ES-I3 (cell line): Measurements from ENCODE around the gene PSMG1.

Source experiments
- H3K36me3 ChIP-seq: 2 replicates; pipeline ENCODE4 v1.6.1; 2013; ENCODE audit warnings: mild to moderate bottlenecking, low read length, control low read depth, moderate library complexity; ENCODE audit not compliant: insufficient read depth
- H3K4me1 ChIP-seq: 2 replicates; pipeline ENCODE4 v1.6.1; 2013; ENCODE audit warnings: mild to moderate bottlenecking, control low read depth, low read length; ENCODE audit not compliant: insufficient read depth
- H3K9ac ChIP-seq: 2 replicates; pipeline ENCODE4 v1.6.1; 2013; ENCODE audit warnings: low read depth, mild to moderate bottlenecking, low read length, moderate library complexity
- H3K9me3 ChIP-seq: 2 replicates; pipeline ENCODE4 v1.6.1; 2013; ENCODE audit warnings: mild to moderate bottlenecking, low read length, moderate library complexity; ENCODE audit not compliant: control insufficient read depth, insufficient read depth

Gene PSMG1

GRCh38 chr21:39134288-39134810 is 48.9 kb downstream of the PSMG1 start:
- Histone ChIP-seq H3K36me3 (no peaks in the 10 kb centered on the region), H3K9ac (no peak overlapping the region), H3K9me3 (peaks cover 8% of the 10 kb centered on the region; the same call in 1 of the 2 replicates), H3K4me1 (peaks cover 8% of the 10 kb centered on the region; the same call in 1 of the 2 replicates)

- Histone ChIP-seq H3K9me3 (peaks cover 8% of the 10 kb centered on the region; the same call in 1 of the 2 replicates), H3K4me1 (peaks cover 1% of the 10 kb centered on the region; the same call in 1 of the 2 replicates), H3K9ac (no peak overlapping the region), H3K36me3 (no peaks in the 10 kb centered on the region)
These were observed 51.0 kb downstream of the PSMG1 start for GRCh38 chr21:39132248-39132647.

- Histone ChIP-seq H3K4me1 (no peaks in the 10 kb centered on the region), H3K9me3 (peaks cover 8% of the 10 kb centered on the region; the same call in 1 of the 2 replicates), H3K9ac (no peak overlapping the region), H3K36me3 (no peaks in the 10 kb centered on the region)
These were observed 51.5 kb downstream of the PSMG1 start for GRCh38 chr21:39131791-39132190.

DNA sequence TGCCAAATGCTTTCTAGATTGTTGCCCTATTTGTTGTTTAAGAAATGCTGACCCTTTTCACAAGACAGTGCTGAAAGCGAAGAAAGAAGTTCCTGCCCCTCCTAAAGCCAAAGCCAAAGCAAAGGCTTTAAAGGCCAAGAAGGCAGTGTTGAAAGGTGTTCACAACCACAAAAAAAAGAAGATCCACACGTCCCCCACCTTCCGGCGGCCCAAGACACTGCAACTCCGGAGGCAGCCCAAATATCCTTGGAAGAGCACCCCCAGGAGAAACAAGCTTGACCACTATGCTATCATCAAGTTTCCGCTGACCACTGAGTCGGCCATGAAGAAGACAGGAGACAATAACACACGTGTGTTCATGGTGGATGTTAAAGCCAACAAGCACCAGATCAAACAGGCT is 55.7 kb downstream of the PSMG1 start:
- no peaks in the 10 kb centered on the region for H3K4me1 ChIP-seq
- no peak overlapping the region for H3K9ac ChIP-seq
- H3K9me3 ChIP-seq = peaks cover 8% of the 10 kb centered on the region; the same call in 1 of the 2 replicates
- H3K36me3 ChIP-seq = no peaks in the 10 kb centered on the region

GRCh38 chr21:39126486-39126806 is 56.8 kb downstream of the PSMG1 start:
- Histone ChIP-seq H3K4me1 (no peaks in the 10 kb centered on the region), H3K36me3 (no peaks in the 10 kb centered on the region), H3K9ac (no peak overlapping the region), H3K9me3 (peaks cover 8% of the 10 kb centered on the region; the same call in 1 of the 2 replicates)

GRCh38 chr21:39125752-39126485 is 57.3 kb downstream of the PSMG1 start:
- H3K4me1 ChIP-seq = no peaks in the 10 kb centered on the region
- no peak overlapping the region for H3K9ac ChIP-seq
- peaks cover 3% of the 10 kb centered on the region; the same call in 1 of the 2 replicates for H3K9me3 ChIP-seq
- no peaks in the 10 kb centered on the region for H3K36me3 ChIP-seq
